Measurements from ENCODE around the gene MAML1.
A peak's percentile ranks its signal among the peaks of the same experiment; 100 is the strongest.
"Not testable (repeated sequence)": the region's sequence is repeated elsewhere in the genome, so short reads cannot be mapped to it uniquely, and the experiment has no call there.

The MAML1 gene

DNA sequence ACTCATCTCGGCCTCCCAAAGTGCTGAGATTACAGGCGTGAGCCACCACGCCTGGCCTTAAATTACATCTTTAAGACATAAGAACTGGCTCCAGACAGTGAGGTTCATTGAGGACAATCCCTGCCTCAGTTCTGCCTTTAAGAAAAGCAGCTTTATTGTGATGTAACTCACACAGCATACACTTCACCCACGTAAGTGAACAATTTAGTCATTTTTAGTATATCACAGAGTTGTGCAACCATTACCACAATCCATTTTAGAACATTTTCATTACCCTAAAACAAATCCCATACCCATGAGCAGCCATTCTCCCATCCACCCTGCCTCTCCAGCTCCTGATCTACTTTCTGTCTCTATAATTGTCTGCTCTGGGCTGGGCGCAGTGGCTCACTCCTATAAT is 37.2 kb downstream of the MAML1 start:
- DNase-seq = no peak

DNA sequence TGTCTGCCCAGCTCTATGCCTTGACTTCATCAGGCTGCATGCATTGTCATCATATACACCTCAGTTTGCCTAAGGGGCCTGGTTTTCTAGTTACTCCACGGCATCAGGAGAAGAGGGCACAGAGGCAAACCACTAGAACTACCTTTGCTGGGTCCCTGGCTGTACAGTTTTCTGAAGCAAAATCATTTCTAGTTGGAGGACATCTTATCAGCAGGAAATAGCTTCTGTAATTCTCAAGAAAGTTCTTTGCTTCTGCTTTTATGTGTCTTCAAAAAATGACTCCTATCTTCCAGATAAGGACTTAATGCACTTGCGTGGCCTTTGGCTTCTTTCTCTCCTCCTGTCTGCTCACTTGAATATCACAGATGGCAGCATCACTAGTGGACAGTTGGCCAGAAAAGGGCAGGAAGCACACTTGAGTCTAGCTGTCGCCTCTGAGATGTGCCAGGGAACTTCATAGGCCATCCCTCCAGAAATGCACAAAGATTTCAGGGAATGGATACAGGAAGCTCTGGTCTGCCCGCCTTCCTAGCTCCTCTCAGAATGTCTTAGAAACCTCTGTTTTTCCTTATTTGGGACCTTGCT is 38.8 kb downstream of the MAML1 start:
- no peak for DNase-seq

DNA sequence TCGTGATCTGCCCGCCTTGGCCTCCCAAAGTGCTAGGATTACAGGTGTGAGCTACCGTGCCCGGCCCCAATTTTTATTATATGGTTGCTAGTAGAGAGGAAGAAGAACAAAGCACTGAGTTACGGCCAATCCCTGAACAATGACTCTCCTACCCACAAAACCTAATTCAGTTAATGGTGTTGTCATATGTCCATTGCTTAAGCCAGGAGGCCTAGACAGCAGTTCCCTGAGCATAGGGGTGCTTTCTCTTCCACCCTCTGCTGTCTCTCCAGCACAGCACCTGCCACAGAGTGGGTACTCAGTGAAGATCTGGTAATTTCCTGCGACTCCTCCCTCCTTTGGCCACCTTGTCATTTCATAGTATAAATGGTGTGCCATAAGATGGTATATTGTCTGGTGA is 39.7 kb downstream of the MAML1 start:
- no peak for DNase-seq

DNA sequence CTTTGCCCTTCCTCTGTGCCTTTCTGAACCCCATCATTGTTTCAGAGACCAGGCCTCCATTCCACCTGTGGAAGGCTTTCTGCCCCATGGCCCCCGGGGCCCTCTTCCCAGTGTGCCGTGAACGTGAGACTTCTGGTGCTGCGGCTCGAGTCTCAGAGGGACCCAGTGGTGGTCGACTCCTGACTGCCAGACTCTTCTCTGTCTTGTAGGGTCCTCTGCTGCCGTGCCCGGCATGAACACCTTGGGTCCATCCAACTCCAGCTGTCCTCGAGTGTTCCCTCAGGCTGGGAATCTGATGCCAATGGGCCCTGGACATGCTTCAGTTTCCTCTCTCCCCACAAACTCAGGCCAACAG is 41.0 kb downstream of the MAML1 start:
- no peak for DNase-seq

DNA sequence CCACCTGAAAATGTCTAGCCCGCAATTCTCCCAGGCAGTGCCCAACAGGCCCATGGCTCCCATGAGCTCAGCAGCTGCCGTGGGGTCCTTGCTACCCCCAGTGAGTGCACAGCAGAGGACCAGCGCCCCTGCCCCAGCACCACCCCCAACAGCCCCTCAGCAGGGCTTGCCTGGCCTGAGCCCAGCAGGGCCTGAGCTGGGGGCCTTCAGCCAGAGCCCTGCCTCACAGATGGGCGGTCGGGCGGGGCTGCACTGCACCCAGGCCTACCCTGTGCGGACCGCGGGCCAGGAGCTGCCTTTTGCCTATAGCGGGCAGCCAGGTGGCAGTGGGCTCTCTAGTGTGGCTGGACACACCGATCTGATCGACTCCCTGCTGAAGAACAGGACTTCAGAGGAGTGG is 41.8 kb downstream of the MAML1 start:
- no peak for DNase-seq

DNA sequence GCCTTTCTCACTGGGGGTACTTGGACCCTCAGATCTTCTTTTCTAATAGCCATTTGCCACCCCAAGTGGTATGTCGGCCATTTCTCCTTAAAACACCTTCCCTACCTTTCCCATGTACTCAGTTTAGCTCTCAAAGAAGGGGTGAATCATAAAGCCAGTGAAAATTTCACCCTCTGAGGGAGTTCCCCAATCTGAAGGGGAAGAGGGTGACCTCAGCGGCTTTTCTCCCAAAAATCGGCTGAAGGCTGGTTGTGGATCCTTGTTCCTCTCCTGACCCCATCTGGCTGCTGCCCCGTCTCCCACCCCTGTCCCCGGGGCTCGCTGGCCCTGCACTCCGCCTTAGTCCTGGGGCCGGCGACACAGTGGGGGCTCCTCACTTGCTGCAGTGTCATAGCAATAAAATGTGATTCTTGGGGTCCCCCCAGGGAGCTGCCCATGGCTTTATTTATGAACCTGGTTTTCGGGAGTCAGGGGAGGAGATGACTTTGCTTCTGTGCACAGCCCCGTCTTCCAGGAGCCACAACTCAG is 43.9 kb downstream of the MAML1 start:
- DNase-seq = no peak

DNA sequence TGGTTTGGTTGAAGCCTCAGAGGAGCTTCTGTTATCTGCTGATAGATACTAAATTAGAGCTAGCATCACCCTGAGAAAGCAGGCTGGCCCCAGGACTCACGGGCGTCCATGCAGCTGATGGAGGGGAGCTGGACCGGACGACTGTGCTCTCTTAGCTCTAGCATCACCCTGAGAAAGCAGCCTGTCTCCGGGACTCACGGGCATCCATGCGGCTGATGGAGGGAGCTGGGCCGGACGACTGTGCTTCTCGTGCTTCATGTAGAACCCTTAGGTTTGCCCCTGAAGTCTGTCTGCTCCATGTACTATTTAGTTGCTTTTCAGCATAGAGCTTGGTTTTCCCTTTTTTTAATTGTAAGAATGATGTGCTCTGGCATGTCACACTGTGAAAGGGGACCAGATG is 44.8 kb downstream of the MAML1 start:
- no peak for DNase-seq

DNA sequence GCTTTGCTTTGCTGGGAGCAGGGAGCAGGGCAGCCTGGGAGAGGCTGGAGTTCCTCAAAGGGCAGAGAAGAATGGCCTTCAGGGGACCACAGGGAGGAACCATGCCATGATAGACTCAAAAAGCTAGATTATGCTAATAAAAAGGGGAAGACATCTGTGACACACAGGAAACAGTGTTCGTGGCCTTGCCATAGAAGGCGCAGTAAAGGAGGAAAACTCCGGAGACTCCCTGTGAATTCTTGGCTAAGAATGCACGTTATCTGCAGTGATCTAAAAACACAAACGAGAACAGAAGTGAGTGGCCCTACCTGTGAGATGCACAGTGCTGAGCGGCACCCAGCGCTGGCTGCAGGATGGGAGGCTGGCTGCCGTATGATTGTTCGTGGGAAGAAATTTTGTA is 45.3 kb downstream of the MAML1 start:
- DNase-seq = no peak

DNA sequence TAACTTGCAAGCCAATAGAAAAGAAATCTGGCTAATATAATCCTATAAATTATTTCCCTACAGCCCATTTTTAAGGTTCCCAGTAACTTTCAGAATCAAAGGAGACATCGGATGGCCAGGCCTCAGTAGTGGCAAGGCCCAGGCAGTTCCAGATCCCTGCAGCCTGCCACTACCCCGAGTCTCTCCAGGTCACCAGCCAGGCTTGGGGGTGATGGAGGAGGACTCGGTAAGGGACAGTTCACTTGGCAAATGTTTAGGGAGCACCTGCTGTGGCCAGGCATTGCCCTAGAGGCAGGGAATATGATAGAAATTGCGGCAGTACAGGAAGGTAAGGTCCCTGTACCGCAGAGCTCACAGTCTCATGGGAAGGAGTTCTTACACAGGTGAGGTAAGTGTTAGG is 46.0 kb downstream of the MAML1 start:
- DNase-seq = no peak

DNA sequence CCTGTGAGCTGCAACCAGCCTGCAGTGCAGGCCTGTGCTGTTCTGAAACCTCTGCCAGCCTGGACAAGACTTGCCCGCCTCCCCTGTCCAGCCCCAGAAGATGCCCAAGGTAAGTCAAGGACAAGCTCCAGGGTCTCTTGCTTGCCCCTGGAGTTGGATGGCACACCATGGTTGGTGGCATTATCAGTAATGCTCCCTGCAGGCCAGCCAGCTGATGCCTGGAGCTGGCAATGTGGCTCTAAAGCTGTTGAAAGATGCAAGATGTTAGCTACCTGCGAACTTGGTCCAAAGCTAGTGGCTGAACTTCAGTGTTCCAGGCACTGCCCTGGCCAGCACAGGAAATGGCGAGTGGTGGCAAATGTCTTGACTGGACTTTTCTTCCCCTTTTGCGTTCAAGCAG is 47.2 kb downstream of the MAML1 start:
- no peak for DNase-seq

DNA sequence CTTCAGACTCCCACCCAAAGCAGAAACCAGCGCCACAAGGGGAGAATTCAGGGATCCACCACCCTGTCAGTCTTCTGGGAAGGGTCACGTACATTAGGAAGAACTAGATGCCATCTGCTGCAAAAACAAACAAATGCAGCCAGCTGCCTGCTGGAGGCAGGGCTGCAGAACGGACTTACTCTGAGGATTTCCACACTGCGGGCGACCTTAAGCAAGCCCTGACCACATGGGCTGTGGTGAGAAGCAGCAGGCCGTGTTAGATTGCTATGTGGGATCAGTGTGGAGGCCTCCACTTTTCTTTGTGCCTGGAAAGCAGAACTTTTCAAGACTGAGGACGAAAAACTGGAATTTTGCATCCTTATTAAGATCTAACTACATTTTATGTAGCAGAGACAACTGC is 47.7 kb downstream of the MAML1 start:
- peak in 1 of 2 donors; percentile 33 for DNase-seq

DNA sequence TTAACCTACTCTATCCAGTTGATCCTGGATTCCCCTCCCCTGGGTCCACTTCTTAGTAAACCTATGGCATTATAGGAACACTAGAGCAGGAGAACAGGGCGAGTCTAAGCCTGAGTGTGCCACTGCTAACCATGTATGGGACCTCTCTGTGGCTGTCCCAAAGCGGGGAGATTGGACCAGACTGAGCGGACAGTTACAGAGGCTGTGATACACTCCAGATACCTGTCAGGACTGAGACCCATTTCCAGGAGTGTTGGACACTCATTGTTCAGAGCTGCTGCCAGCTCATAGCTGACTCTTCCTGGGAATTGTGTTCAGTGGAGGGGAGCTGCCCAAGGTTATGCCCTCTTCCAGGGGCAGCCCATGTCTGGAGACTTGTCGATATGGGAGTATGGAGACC is 49.2 kb downstream of the MAML1 start:
- DNase-seq = no peak

DNA sequence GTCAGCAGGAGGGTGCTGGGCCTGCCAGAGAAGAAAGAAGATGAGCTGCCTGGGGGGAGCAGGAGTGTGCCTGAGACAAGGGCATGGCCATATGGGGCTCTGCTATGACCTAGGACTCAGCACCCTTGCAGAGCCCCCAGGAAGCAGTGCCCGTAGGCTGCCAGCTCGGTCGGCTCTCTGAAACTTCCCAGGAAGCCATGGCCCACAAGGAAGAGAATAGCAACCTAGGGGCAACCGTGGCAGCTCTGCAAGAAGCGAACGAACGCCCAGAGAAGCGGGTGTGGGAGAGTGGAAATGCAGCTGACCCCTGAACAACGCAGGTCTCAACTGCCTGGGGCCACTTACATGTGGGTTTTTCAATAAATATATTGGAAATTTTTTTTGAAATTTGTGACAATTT is 50.5 kb downstream of the MAML1 start:
- DNase-seq = no peak

DNA sequence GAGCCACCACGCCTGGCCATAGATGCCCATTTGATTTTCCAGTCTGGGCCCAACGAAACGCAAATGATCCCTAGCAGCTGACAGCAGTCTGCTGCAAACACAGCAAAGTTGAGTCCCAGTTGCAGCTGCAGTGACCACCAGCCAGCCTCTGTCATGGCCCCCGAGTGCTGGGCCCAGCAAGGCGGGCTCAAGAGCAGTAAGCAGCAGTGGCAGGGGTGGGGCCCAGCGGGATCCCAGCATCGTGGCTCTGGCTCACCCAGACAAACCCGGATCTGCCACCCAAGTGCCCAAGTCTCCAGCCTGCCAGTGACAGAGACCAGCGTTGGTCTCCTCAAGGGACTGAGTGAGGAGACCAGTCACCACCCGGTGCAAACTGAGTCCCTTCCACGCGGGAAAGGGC is 54.2 kb downstream of the MAML1 start:
- no peak for DNase-seq

DNA sequence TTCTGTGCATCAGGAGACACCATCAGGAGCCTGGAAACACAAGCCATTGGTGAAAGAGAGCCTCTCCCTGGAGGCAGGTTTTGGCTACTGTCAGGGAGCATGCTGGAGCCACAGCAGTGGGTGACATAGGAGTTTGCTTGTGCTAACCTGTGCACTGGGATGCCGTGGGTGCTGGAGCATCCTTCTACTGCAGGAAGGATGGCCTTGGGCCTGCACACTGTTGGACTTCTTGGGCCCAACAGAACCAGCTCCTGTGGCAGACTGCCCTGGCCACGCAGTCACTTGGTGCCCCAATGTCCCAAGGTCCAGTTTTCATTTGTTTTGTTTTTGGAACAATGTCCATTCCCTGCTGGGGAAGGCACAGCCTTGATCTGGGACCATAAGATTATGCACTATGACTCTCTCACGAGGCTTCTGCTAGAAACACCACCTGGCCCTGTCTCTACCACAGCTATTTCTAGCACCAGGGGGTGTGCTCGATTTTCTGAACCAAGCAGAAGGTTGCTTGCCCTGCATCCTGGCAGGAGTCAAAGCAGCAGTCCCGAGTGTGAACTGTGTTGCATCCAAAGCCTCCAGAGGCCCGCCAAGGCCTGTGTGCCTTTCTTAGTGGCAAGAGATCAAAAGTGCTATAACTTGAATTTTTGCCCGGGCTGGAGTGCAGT is 55.7 kb downstream of the MAML1 start:
- DNase-seq = no peak

DNA sequence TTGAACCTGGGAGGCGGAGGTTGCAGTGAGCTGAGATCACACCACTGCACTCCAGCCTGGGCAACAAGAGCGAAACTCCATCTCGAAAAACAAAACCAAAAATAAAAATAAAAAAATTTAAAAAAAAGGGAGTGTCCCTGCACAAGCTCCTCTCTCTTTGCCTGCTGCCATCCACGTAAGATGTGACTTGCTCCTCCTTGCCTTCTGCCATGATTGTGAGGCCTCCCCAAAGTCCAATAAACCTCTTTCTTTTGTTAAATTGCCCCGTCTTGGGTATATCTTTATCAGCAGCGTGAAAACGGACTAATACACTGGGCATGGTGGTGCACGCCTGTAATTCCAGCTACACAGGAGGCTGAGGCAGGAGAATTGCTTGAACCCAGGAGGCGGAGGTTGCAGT is 56.7 kb downstream of the MAML1 start:
- DNase-seq = not testable (repeated sequence)

DNA sequence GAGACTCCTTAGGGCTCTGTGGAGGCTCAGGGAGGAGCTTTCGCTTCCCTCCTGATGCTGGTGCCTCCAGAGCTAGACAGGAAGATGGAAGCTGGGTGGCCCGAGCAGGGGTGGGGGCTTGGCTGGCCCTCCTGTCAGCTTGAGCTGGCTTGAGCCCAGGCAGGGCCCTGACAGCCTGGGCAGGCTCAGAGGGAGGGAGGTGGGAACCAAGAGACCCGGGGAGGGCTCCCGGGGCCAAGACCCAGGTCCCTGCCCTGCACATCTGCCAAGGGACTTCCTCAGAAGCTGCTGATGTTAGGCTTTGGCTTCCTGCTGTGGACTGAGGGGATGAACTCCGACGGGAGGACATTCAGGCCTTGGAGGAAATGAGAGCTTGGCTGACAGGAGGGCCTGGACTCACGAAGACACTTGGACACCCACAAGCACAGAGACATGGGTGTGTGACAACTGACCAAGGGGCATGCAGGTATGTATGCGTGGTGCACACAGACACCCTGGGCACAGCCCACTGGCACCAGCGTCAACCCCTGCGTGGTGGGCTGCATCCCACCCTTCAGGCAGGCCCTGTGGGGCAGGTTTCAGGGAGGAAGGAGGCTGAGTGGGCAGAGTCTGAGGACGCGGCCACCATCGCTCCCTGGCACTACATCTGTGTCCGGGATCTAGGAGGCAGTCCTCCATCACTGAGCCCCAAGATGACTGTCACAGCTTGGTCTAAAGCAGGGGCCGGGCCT is 59.4 kb downstream of the MAML1 start:
- no peak for DNase-seq

DNA sequence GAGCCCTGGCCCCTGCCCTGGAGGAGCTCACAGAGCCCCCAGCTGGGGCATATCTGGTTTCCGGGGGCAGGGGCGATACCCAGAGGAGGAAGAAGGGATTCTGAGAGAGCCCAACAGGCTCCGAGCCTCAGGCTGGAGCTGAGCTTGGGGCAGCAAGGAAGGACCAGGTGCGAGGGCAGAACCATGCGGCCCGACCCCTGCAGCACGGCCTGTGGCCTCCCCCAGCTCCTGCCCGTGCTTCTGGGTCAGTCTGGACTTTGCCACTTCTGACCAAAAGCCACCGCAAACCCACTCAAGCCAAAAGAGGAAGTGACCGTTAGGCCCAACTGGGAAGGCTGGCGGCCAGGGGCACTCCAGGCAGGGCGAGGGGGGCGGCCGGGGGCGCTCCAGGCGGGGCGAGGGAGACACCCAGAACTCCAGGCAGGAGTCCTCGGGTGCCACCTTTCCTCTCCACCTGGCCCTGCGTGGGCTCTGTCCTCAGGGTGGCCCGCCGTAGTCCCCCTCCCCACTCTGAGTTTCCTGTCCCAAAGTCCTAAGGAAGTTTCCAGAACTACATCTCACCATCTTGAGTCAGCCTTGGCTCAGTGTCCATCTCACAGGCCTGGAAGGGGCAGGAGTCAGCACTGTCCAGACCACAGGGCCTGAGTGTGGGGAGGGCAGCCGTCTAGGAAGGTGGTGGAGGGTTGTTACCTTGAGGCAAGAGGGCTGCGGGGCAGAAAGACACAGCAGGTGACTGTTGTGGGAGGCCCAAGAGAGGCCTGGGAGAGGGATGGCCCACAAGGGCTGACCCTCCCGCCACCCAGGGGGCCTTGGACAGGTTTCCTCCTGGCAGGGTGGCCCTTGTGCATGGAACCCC is 60.2 kb downstream of the MAML1 start:
- DNase-seq = no peak

DNA sequence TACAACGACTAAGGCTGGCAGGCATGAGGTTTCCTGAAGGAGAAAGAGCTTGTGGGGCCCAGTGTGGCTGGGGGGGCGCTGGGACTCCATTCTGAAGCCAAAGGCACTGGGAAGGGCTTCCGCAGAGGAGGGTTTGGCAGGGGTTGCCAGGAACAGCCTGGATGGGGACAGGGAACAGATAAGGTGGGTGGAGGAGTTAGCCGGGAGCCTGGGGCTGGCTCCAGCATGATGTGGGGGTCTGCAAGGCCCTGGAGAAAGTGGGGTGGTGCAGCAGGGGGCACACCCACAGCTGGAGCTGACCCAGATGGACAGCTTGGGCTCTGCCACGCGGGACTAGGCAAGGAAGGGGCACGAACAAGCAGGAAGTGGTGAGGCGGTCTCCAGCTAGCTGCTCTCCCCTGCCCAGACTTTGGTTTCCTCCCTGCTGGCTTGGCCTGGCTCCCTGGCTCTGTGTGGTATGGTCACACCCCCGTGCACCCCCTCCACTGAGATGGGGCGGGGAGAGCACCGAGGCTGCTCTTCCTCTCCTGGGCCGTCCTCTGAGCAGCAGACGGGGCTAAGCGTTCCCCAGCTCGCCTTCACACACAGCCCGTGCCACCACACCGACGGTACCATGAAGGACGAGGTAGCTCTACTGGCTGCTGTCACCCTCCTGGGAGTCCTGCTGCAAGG is 61.0 kb downstream of the MAML1 start, which contains the start of gene LTC4S:
Gene LTC4S, plus strand, starts transcription at position 519 of the 672 bp plus-strand sequence. Its CDS starts 95 bp downstream, at position 614.
- peak; percentile 64 to 69 for DNase-seq

DNA sequence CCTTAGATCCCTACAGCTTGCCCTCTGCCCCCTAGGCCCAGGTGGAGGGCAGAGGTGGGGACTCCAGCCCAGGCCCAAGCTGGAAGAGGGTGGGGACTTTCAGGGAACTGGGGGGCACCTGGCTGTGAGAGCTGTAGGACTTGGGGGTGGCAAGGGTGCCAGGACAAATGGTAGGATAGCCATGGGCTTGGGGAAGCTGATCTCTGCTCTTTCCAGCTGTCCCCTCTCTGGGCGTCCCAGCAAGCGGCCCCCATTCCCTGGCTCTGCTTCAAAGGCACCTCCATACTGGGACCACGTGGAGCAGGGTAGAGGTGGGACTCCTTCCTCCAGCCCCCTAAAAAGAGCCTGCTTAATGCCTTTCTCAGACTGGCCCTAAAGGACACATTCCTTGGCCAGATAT is 61.5 kb downstream of the MAML1 start:
- no peak for DNase-seq

DNA sequence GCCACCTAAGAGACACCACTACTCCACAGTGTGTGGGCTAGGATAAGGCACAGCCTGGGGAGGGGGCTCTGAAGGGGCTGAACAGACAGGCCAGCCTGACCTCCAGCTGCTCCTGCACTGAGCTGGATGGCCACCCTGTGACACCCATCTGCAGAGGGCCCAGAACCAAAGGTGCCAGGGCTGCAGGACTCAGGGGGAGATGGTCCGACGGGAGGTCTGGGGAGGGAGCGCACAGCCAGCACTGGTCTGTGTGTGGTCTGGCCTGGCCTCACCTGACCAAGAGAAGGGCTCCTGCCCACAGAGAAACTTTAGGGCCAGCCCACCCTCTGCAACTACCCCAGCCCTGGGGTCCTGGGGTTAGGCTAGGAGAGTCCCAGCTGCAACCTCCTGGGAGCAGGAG is 62.0 kb downstream of the MAML1 start:
- DNase-seq = no peak

DNA sequence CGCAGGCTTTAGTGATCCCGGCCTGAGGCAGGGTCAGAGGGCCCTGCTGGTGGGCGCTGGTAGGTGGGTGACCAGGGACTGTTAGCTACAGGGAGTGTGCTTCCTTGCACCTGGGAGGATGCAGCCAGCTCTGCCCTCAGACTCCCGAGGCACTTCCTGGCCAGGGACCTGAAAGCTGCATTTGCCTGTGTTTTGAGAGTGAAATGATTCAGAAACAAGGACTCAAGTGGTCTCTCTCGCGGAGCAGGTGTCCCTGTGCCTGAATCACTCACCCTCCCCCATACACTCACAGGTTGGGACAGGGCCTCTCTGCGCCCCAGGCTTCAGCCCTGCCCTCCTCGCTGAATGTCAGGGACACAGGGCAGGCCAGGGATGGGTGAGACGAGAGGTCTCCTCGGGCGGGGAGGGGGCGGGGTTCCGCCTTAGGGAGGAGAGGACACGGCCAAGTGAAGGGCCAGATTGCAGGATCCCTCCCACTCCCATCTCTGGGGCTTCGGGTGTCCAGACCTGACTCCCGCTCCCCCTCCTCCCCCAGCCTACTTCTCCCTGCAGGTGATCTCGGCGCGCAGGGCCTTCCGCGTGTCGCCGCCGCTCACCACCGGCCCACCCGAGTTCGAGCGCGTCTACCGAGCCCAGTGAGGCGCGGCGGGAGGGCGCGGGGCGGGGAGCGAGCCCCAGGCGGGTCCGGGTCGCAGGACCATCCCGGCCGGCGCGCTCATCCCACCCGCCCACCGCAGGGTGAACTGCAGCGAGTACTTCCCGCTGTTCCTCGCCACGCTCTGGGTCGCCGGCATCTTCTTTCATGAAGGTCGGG is 62.6 kb downstream of the MAML1 start:
- no peak for DNase-seq
